OCI-LY3 (cell line): Measurements from ENCODE around the gene GMFB.

Source experiments
- H2AFZ ChIP-seq: fragments of 200-600, 300-600 bp; shearing (Covaris generic); 2 replicates; pipeline ENCODE4 v1.6.0; 2014; ENCODE audit warnings: antibody characterized with exemption, low read depth, low read length
- H3K27ac ChIP-seq: fragments of 200-600, 300-600 bp; sonication (generic); 2 replicates; pipeline ENCODE4 v1.5.1; 2014; ENCODE audit warnings: mild to moderate bottlenecking, low read length, moderate library complexity, mixed read lengths
- H3K27me3 ChIP-seq: fragments of 200-600, 300-600 bp; sonication (generic); 2 replicates; pipeline ENCODE4 v1.6.1; 2014; ENCODE audit warnings: low read depth, low read length, mixed read lengths
- H3K36me3 ChIP-seq: fragments of 200-600, 300-600 bp; sonication (generic); replicated peaks from 2 replicates; pipeline ENCODE3; 2014; ENCODE audit warnings: low read depth, low read length, mixed read lengths
- H3K4me1 ChIP-seq: fragments of 300-600, 200-600 bp; sonication (generic); 2 replicates; pipeline ENCODE4 v1.6.1; 2014; ENCODE audit warnings: low read length, mixed read lengths
- H3K4me2 ChIP-seq: fragments of 200-600, 300-600 bp; sonication (generic); 2 replicates; pipeline ENCODE4 v1.6.1; 2014; ENCODE audit warnings: low read length, mixed read lengths
- H3K4me3 ChIP-seq: fragments of 300-600, 200-600 bp; sonication (generic); 2 replicates; pipeline ENCODE4 v1.5.1; 2014; ENCODE audit warnings: antibody characterized with exemption, mild to moderate bottlenecking, low read length, moderate library complexity
- H3K79me2 ChIP-seq: fragments of 300-600, 200-600 bp; shearing (Covaris generic); 2 replicates; pipeline ENCODE4 v1.6.1; 2014; ENCODE audit warnings: mild to moderate bottlenecking, low read length, mixed read lengths
- H3K9ac ChIP-seq: fragments of 300-600, 200-600 bp; shearing (Covaris generic); 2 replicates; pipeline ENCODE4 v1.6.0; 2014; ENCODE audit warnings: mild to moderate bottlenecking, low read length, moderate library complexity
- H3K9me3 ChIP-seq: fragments of 200-600, 300-600 bp; shearing (Covaris generic); 2 replicates; pipeline ENCODE4 v1.6.1; 2014; ENCODE audit warnings: low read length, mixed read lengths; ENCODE audit not compliant: insufficient read depth
- H4K20me1 ChIP-seq: fragments of 200-600, 300-600 bp; sonication (generic); 2 replicates; pipeline ENCODE4 v1.6.1; 2016; ENCODE audit warnings: low read length, mixed read lengths; ENCODE audit not compliant: insufficient read depth
- CTCF ChIP-seq: fragments of 200-600, 300-600 bp; sonication (generic); IDR thresholded peaks from 2 replicates; pipeline ENCODE4 v1.5.1; 2014; ENCODE audit warnings: antibody characterized with exemption, low read length, low read depth
- EZH2phosphoT487 ChIP-seq: fragments of 200-600 bp; shearing (Covaris generic); IDR thresholded peaks from 2 replicates; pipeline ENCODE4 v1.6.1; 2018; ENCODE audit warnings: antibody characterized with exemption, mixed run types, low read depth

GMFB gene

GRCh38 chr14:54478636-54479215 is 10.1 kb downstream of the GMFB start:
- TF ChIP-seq EZH2phosphoT487 (no peak), CTCF (no peak)
- H3K36me3 ChIP-seq, result peaks cover 26% of the 10 kb centered on the region
- H3K27ac ChIP-seq, result no peak overlapping the region
- H3K27me3 ChIP-seq, result no peaks in the 10 kb centered on the region
- no peaks in the 10 kb centered on the region for H3K9me3 ChIP-seq
- peaks cover 14% of the 10 kb centered on the region for H3K79me2 ChIP-seq
- 0 out of 2 replicates have a peak, but pooled peaks cover 7% of the 10 kb centered on the region for H4K20me1 ChIP-seq
- H3K4me3 ChIP-seq, result no peak overlapping the region
- H2AFZ ChIP-seq, result no peak overlapping the region
- no peak overlapping the region for H3K9ac ChIP-seq
- no peak overlapping the region for H3K4me2 ChIP-seq
- peaks cover 21% of the 10 kb centered on the region for H3K4me1 ChIP-seq

- no peaks in the 10 kb centered on the region for H3K9me3 ChIP-seq
- H3K79me2 ChIP-seq, result no peaks in the 10 kb centered on the region
- H3K4me3 ChIP-seq, result no peak overlapping the region
- TF ChIP-seq EZH2phosphoT487, result no peak
- TF ChIP-seq CTCF, result no peak
- H4K20me1 ChIP-seq, result no peaks in the 10 kb centered on the region
- H3K9ac ChIP-seq, result no peak overlapping the region
- peaks cover 13% of the 10 kb centered on the region for H3K36me3 ChIP-seq
- H3K4me2 ChIP-seq, result no peak overlapping the region
- H3K27me3 ChIP-seq, result no peaks in the 10 kb centered on the region
- no peak overlapping the region for H2AFZ ChIP-seq
- H3K27ac ChIP-seq, result no peak overlapping the region
- peaks cover 10% of the 10 kb centered on the region for H3K4me1 ChIP-seq
Observed at GRCh38 chr14:54475911-54476310, 12.9 kb downstream of the GMFB start.

- Histone ChIP-seq H3K36me3 (peaks cover 13% of the 10 kb centered on the region), H3K4me1 (peaks cover 10% of the 10 kb centered on the region), H3K27me3 (no peaks in the 10 kb centered on the region), H3K4me3 (no peak overlapping the region), H3K27ac (no peak overlapping the region), H3K4me2 (no peak overlapping the region), H2AFZ (no peak overlapping the region), H3K9ac (no peak overlapping the region), H4K20me1 (no peaks in the 10 kb centered on the region), H3K79me2 (no peaks in the 10 kb centered on the region), H3K9me3 (no peaks in the 10 kb centered on the region)
- TF ChIP-seq EZH2phosphoT487 (no peak), CTCF (no peak)
Observed at GRCh38 chr14:54475187-54475899, 13.4 kb downstream of the GMFB start.

- Histone ChIP-seq H3K9me3 (no peaks in the 10 kb centered on the region), H3K9ac (no peak overlapping the region), H3K36me3 (peaks cover 13% of the 10 kb centered on the region), H3K27me3 (no peaks in the 10 kb centered on the region), H3K4me2 (no peak overlapping the region), H3K27ac (no peak overlapping the region), H3K79me2 (no peaks in the 10 kb centered on the region), H3K4me1 (peaks cover 10% of the 10 kb centered on the region), H2AFZ (no peak overlapping the region), H3K4me3 (no peak overlapping the region), H4K20me1 (no peaks in the 10 kb centered on the region)
- TF ChIP-seq CTCF (no peak), EZH2phosphoT487 (no peak)
Observed at GRCh38 chr14:54474232-54474793, 14.5 kb downstream of the GMFB start.
